GM04503 (cell line): Measurements from ENCODE around the gene GRXCR1.

ENCODE experiments used
- DNase-seq: peaks from one replicate; pipeline ENCODE4 v3.0.0-alpha.2; 2012; ENCODE audit warnings: low read depth

GRXCR1 gene

GRCh38 chr4:42928582-42928981 lies 36.1 kb downstream of the GRXCR1 start:
- DNase-seq, result no peak

- DNase-seq, result no peak
Measured at GRCh38 chr4:42942216-42942615, 49.7 kb downstream of the GRXCR1 start.

GRCh38 chr4:42945874-42946273 lies 53.4 kb downstream of the GRXCR1 start:
- no peak for DNase-seq

- no peak for DNase-seq
Measured at GRCh38 chr4:42953321-42953720, 60.8 kb downstream of the GRXCR1 start.

- DNase-seq, result no peak
Measured at GRCh38 chr4:42954963-42955669, 62.6 kb downstream of the GRXCR1 start.

GRCh38 chr4:42955746-42956505 lies 63.4 kb downstream of the GRXCR1 start:
- no peak for DNase-seq

GRCh38 chr4:42965326-42965725 lies 72.8 kb downstream of the GRXCR1 start:
- no peak for DNase-seq

- DNase-seq, result no peak
Measured at GRCh38 chr4:42985976-42986375, 93.5 kb downstream of the GRXCR1 start.

- peak; percentile 0 for DNase-seq
Measured at GRCh38 chr4:42995343-42995944, 102.9 kb downstream of the GRXCR1 start.

- no peak for DNase-seq
Measured at GRCh38 chr4:43008793-43009192, 116.3 kb downstream of the GRXCR1 start.

GRCh38 chr4:43014256-43014655 lies 121.7 kb downstream of the GRXCR1 start:
- no peak for DNase-seq

GRCh38 chr4:43041632-43042031 lies 149.1 kb downstream of the GRXCR1 start:
- no peak for DNase-seq

- DNase-seq, result no peak
Measured at GRCh38 chr4:43047058-43047457, 154.5 kb downstream of the GRXCR1 start.

GRCh38 chr4:43048570-43048969 lies 156.1 kb downstream of the GRXCR1 start:
- DNase-seq, result no peak

- no peak for DNase-seq
Measured at GRCh38 chr4:43049326-43049725, 156.8 kb downstream of the GRXCR1 start.

GRCh38 chr4:43066415-43066814 lies 173.9 kb downstream of the GRXCR1 start:
- no peak for DNase-seq

GRCh38 chr4:43071069-43071468 lies 178.6 kb downstream of the GRXCR1 start:
- DNase-seq, result no peak
